BJ (cell line): ENCODE data around the gene POLR1D. TPM values are rescaled to one million over a fixed set of nuclear protein-coding genes. Genes with fewer than 3 reads are reported as not detected.

ENCODE experiments used
- CTCF ChIA-PET: fragments of 350-600 bp; formaldehyde crosslinking; extraction: SDS; loops from one replicate; lab custom pipeline; 2021; ENCODE audit warnings: antibody characterized with exemption, inconsistent platforms; lab: Yijun Ruan, JAX
- POLR2A ChIA-PET: fragments of 300-600 bp; sonication (Branson Sonifier 250); formaldehyde crosslinking; extraction: SDS; loops from one replicate; lab custom pipeline; 2021; ENCODE audit warnings: antibody characterized with exemption; lab: Charles Lee
- DNase-seq: peaks from one replicate; pipeline ENCODE4 v3.0.0-alpha.2; 2011; ENCODE audit warnings: low read depth
- H3K27me3 ChIP-seq: 2 replicates; pipeline ENCODE4 v1.6.0; 2011; ENCODE audit warnings: low read length; ENCODE audit not compliant: control insufficient read depth, insufficient read depth
- H3K36me3 ChIP-seq: 2 replicates; pipeline ENCODE4 v1.5.1; 2011; ENCODE audit warnings: low read length; ENCODE audit not compliant: control insufficient read depth, insufficient read depth
- H3K4me3 ChIP-seq: 2 replicates; pipeline ENCODE4 v1.5.1; 2011; ENCODE audit warnings: low read depth, mild to moderate bottlenecking, control low read depth, low read length
- CTCF ChIP-seq: IDR thresholded peaks from 2 replicates; pipeline ENCODE4 v1.5.1; 2011; ENCODE audit warnings: low read depth, mild to moderate bottlenecking, control low read depth, inconsistent platforms, low read length, moderate library complexity; ENCODE audit not compliant: insufficient read depth
- polyA plus RNA-seq: library from polyadenylated mRNA; depleted of rRNA; stranded (reverse); fragments of >200 nt; gene quantifications from 2 replicates; pipeline ENCODE4 v1.2.3, GENCODE V29; 2011

Gene POLR1D
- polyA plus RNA-seq, 1 experiment = 79.4 TPM

- H3K36me3 ChIP-seq = no peaks in the 10 kb centered on the region
- ChIA-PET CTCF (no interaction called here), POLR2A (no interaction called here)
- no peaks in the 10 kb centered on the region for H3K27me3 ChIP-seq
- no peak overlapping the region for H3K4me3 ChIP-seq
- no peak for DNase-seq
- TF ChIP-seq CTCF = no peak
These were observed 28.4 kb upstream of the POLR1D start for GRCh38 chr13:27593267-27593666.

GRCh38 chr13:27595055-27595811, 26.5 kb upstream of the POLR1D start:
- no peak for DNase-seq
- H3K36me3 ChIP-seq = no peaks in the 10 kb centered on the region
- H3K4me3 ChIP-seq = no peak overlapping the region
- POLR2A ChIA-PET = no interaction called here
- CTCF ChIA-PET = interaction anchor here (0.6 to 1.5 kb wide), 2 partner anchors 62 to 1279 kb away, joined by 3 read pairs; no protein-coding TSS in a partner anchor
- TF ChIP-seq CTCF = no peak
- H3K27me3 ChIP-seq = no peaks in the 10 kb centered on the region

DNA sequence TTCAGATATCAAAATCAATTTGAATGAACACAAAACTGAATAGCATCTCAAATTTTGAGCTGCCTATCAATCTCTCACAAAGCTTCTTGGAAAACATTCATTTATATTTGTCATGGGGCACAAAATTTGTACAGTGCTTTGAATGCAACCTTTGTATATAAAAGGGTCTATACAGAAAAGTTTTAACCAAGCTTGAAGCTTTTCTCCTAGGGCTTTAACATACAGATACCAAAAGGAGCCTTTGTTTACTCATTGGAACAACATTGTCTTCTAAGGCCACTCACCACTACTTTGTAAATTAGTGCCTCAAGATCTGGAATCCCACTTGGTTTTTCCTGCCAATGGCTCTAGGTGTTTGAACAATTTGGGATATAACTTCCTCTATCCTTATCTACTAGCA, 22.6 kb upstream of the POLR1D start:
- DNase-seq = no peak
- ChIA-PET POLR2A (no interaction called here), CTCF (interaction anchor here (1.0 to 1.8 kb wide), 3 partner anchors 23 to 66 kb away, joined by 3 to 5 read pairs (median 3); partner anchors contain the start of gene POLR1D)
- Histone ChIP-seq H3K27me3 (no peaks in the 10 kb centered on the region), H3K4me3 (no peak overlapping the region), H3K36me3 (no peaks in the 10 kb centered on the region)
- no peak for TF ChIP-seq CTCF

DNA sequence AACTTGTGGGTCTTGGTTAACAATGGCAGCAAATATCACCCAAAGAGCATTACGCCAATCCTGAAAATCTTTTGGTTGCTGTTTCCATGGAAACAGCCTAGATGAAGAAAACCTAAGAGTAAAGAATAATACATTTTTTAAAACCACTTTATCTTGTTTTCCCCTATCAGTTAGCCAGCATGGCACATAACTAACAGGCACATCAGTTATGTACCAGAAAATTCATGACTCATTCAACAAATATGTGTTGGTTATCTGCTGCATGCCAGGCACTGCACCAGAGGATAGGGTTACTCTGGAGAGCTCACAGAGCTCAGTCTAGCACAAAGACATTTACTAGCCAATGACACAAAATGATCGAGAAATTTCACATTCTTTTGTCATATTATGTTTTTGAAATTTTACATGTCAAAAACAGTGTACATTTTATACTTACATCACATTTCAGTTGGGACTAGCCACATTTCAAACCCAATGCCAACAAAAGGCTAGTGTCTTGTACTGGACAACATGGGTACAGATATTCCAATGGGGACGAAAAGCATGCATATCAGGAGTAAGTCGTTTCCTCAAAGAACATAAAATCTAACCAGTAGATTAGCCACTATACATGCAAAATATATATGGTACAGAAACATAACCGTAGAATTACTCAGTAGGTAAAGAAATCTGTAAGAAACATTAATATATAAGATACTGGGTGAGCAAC, 21.7 kb upstream of the POLR1D start:
- POLR2A ChIA-PET = no interaction called here
- Histone ChIP-seq H3K27me3 (no peaks in the 10 kb centered on the region), H3K4me3 (no peak overlapping the region), H3K36me3 (no peaks in the 10 kb centered on the region)
- no peak for TF ChIP-seq CTCF
- CTCF ChIA-PET = interaction anchor here (0.7 to 1.5 kb wide), 3 partner anchors 20 to 66 kb away, joined by 3 read pairs; partner anchors contain the start of gene LNX2
- DNase-seq = no peak

DNA sequence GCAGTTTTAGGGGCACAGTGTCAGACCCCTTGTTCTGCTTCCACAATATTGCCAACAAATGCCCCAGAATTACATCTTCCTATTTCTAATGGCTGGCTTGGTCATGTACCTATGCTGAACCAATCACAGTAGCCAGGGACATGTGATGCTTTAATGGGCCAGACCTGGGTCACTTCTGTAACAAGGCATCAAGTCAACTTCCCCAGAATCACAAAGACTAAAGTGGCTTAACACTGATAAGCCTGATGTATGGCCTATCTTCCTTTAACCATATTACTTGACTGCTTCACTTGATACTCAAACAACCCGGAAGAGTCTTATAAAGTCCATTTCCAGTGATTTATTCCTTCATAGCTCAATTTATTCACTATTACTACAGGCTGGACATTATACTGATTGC, 21.0 kb upstream of the POLR1D start:
- H3K27me3 ChIP-seq = no peaks in the 10 kb centered on the region
- H3K36me3 ChIP-seq = no peaks in the 10 kb centered on the region
- DNase-seq = no peak
- CTCF ChIA-PET = interaction anchor here (0.7 to 1.2 kb wide), 3 partner anchors 20 to 67 kb away, joined by 3 read pairs; partner anchors contain the start of gene LNX2
- POLR2A ChIA-PET = interaction anchor here (0.5 kb wide), 1 partner anchor 20 kb away, joined by 3 read pairs; the partner anchor contains the start of gene LNX2
- H3K4me3 ChIP-seq = no peak overlapping the region
- no peak for TF ChIP-seq CTCF
